Fibroblast of pulmonary artery (primary cell): ENCODE measurements around the gene BRD4.
"Not testable (repeated sequence)": the region's sequence is repeated elsewhere in the genome, so short reads cannot be mapped to it uniquely, and the experiment has no call there.

ENCODE experiments used
- DNase-seq: peaks from one replicate; pipeline ENCODE4 v3.0.0-alpha.2; 2010; ENCODE audit warnings: low read depth
- H3K4me3 ChIP-seq: replicated peaks from 2 replicates; pipeline ENCODE4 v1.5.1; 2011; ENCODE audit warnings: low read depth, mild to moderate bottlenecking, control low read depth, low read length, moderate library complexity
- CTCF ChIP-seq: IDR thresholded peaks from 2 replicates; pipeline ENCODE4 v1.5.1; 2011; ENCODE audit warnings: mild to moderate bottlenecking, control low read depth, low read length, inconsistent platforms; ENCODE audit errors: missing control alignments

BRD4 gene

GRCh38 chr19:15358918-15359317 is 26.6 kb upstream of the BRD4 start:
- no peak for DNase-seq
- no peak for TF ChIP-seq CTCF
- no peak overlapping the region for H3K4me3 ChIP-seq

- no peak for TF ChIP-seq CTCF
- no peak overlapping the region for H3K4me3 ChIP-seq
- DNase-seq = no peak
These were observed 25.6 kb upstream of the BRD4 start for GRCh38 chr19:15357906-15358305.

GRCh38 chr19:15354566-15355296 is 22.4 kb upstream of the BRD4 start:
- TF ChIP-seq CTCF = no peak
- no peak overlapping the region for H3K4me3 ChIP-seq
- DNase-seq = no peak

- no peak overlapping the region for H3K4me3 ChIP-seq
- TF ChIP-seq CTCF = no peak
- no peak for DNase-seq
These were observed 21.6 kb upstream of the BRD4 start for GRCh38 chr19:15353908-15354307.

- not testable (repeated sequence) for DNase-seq, H3K4me3 ChIP-seq
These were observed 20.2 kb upstream of the BRD4 start for GRCh38 chr19:15352535-15352934.

GRCh38 chr19:15341328-15341727 is 9.0 kb upstream of the BRD4 start:
- H3K4me3 ChIP-seq, DNase-seq: not testable (repeated sequence)

GRCh38 chr19:15340086-15340485 is 7.7 kb upstream of the BRD4 start:
- DNase-seq = no peak
- no peak for TF ChIP-seq CTCF
- H3K4me3 ChIP-seq = no peak overlapping the region

- peak; percentile 69 for DNase-seq
These were observed 4.9 kb upstream of the BRD4 start for GRCh38 chr19:15337202-15337601.

GRCh38 chr19:15335992-15336391 is 3.7 kb upstream of the BRD4 start:
- DNase-seq = not testable (repeated sequence)

More at GRCh38 chr19:15337202-15337601, 4.9 kb upstream of the BRD4 start:
- no peak overlapping the region for H3K4me3 ChIP-seq
- no peak for TF ChIP-seq CTCF

More at GRCh38 chr19:15335992-15336391, 3.7 kb upstream of the BRD4 start:
- not testable (repeated sequence) for H3K4me3 ChIP-seq
